ENCODE measurements around the gene NID2.

The NID2 gene

DNA sequence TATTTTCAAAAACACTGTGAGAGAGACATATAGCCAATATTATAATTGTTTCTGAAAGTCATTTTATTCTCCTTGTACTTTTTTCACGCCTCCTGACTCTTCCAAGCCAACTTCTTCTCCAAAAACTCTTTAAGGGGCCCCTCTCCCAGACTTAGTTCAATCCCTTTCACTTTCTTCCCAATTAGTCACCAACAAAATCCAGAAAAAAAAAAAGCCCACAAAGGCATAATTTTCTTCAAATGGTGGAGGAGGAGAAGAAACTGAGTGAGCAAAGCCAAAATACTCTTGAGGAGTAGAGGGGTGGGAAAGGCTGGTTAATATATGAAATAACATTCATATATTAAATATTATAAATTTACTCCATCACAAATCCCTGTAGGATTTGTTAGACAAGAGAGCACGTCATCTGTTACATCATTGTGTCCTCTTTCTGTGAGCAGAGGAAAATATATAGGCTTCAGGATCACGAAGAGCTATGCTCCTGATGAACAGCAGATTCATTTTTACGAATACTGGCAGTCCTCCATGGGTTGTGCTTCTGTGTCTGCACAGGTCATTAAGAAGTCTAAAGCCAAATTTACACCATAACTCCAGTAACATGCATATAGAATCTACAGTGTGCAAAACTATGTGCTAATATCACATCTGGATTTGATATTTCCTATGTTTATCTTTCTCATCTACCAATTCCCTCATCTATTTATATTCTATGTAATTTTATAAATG is 25.9 kb upstream of the NID2 start:
- intact Hi-C loops (cut with DNase I; ENCODE audit: low total_unique reads), result no loop called here
- DNase-seq, result no peak
- H3K9me3 ChIP-seq, result no peaks in the 10 kb centered on the region
- no peaks in the 10 kb centered on the region for H3K4me1 ChIP-seq
- no peak overlapping the region for H3K27ac ChIP-seq
- no peak for TF ChIP-seq CTCF (IDR thresholded peaks at IDR 0.05)
- H3K36me3 ChIP-seq, result no peaks in the 10 kb centered on the region
- H3K27me3 ChIP-seq, result no peaks in the 10 kb centered on the region
- H3K4me3 ChIP-seq, result no peak overlapping the region

GRCh38 chr14:52091928-52092327 is 23.1 kb upstream of the NID2 start:
- no peaks in the 10 kb centered on the region for H3K36me3 ChIP-seq
- intact Hi-C loops (cut with DNase I; ENCODE audit: low total_unique reads), result no loop called here
- no peak for TF ChIP-seq CTCF (IDR thresholded peaks at IDR 0.05)
- H3K27me3 ChIP-seq, result no peaks in the 10 kb centered on the region
- no peak overlapping the region for H3K4me3 ChIP-seq
- no peaks in the 10 kb centered on the region for H3K9me3 ChIP-seq
- no peaks in the 10 kb centered on the region for H3K4me1 ChIP-seq
- H3K27ac ChIP-seq, result no peak overlapping the region
- no peak for DNase-seq

GRCh38 chr14:52090936-52091335 is 22.1 kb upstream of the NID2 start:
- DNase-seq, result no peak
- Histone ChIP-seq H3K4me1 (no peaks in the 10 kb centered on the region), H3K9me3 (no peaks in the 10 kb centered on the region), H3K36me3 (no peaks in the 10 kb centered on the region), H3K27ac (no peak overlapping the region), H3K4me3 (no peak overlapping the region), H3K27me3 (no peaks in the 10 kb centered on the region)
- TF ChIP-seq CTCF (IDR thresholded peaks at IDR 0.05), result no peak
- intact Hi-C loops (cut with DNase I; ENCODE audit: low total_unique reads), result no loop called here

GRCh38 chr14:52089218-52089617 is 20.4 kb upstream of the NID2 start:
- Histone ChIP-seq H3K4me3 (no peak overlapping the region), H3K27me3 (no peaks in the 10 kb centered on the region), H3K9me3 (peaks cover 0 to 7% (median 7%) of the 10 kb centered on the region in 3 donors), H3K27ac (no peak overlapping the region), H3K36me3 (no peaks in the 10 kb centered on the region), H3K4me1 (no peaks in the 10 kb centered on the region)
- intact Hi-C loops (cut with DNase I; ENCODE audit: low total_unique reads), result no loop called here
- DNase-seq, result no peak
- TF ChIP-seq CTCF (IDR thresholded peaks at IDR 0.05), result no peak

- no peak for DNase-seq
These were observed 17.9 kb upstream of the NID2 start for GRCh38 chr14:52086711-52087110.

More at GRCh38 chr14:52086711-52087110, 17.9 kb upstream of the NID2 start:
- intact Hi-C loops (cut with DNase I; ENCODE audit: low total_unique reads), result no loop called here
- TF ChIP-seq CTCF (IDR thresholded peaks at IDR 0.05), result no peak
- H3K4me3 ChIP-seq, result no peak overlapping the region
- no peaks in the 10 kb centered on the region for H3K36me3 ChIP-seq
- peaks cover 0 to 7% (median 7%) of the 10 kb centered on the region in 3 donors for H3K9me3 ChIP-seq
- no peaks in the 10 kb centered on the region for H3K4me1 ChIP-seq
- no peaks in the 10 kb centered on the region for H3K27me3 ChIP-seq
- H3K27ac ChIP-seq, result no peak overlapping the region

All from tibial artery (tissue), 4 donors.